Loucy (cell line): Measurements from ENCODE around the gene GRPEL1.

Experiments
- H2AFZ ChIP-seq: fragments of 200-600 bp; sonication (generic); 2 replicates; pipeline ENCODE4 v1.6.0; 2016; ENCODE audit warnings: antibody characterized with exemption, mild to moderate bottlenecking, low read length, moderate library complexity
- H3F3A ChIP-seq: fragments of 200-600 bp; 2 replicates; pipeline ENCODE4 v1.6.0; 2016; ENCODE audit warnings: antibody characterized with exemption, low read depth, mild to moderate bottlenecking
- H3K27me3 ChIP-seq: fragments of 200-600 bp; sonication (generic); 2 replicates; pipeline ENCODE4 v1.6.1; 2014; ENCODE audit warnings: low read length, mild to moderate bottlenecking; ENCODE audit not compliant: insufficient read depth, poor library complexity, severe bottlenecking
- H3K36me3 ChIP-seq: fragments of 200-600 bp; sonication (generic); 2 replicates; pipeline ENCODE4 v1.6.1; 2016; ENCODE audit warnings: low read length; ENCODE audit not compliant: insufficient read depth
- H3K4me1 ChIP-seq: fragments of 200-600 bp; sonication (generic); 2 replicates; pipeline ENCODE4 v1.5.1; 2014; ENCODE audit warnings: low read length, mild to moderate bottlenecking; ENCODE audit not compliant: insufficient read depth, poor library complexity, severe bottlenecking
- H3K4me2 ChIP-seq: fragments of 200-600 bp; sonication (generic); 2 replicates; pipeline ENCODE4 v1.6.0; 2014; ENCODE audit warnings: antibody characterized with exemption, low read length, low read depth, mild to moderate bottlenecking; ENCODE audit not compliant: poor library complexity, severe bottlenecking
- H3K4me3 ChIP-seq: fragments of 200-600 bp; sonication (generic); 2 replicates; pipeline ENCODE4 v1.5.1; 2014; ENCODE audit warnings: low read length, mild to moderate bottlenecking, mixed read lengths; ENCODE audit not compliant: poor library complexity, severe bottlenecking
- H3K79me2 ChIP-seq: fragments of 200-600 bp; sonication (generic); 2 replicates; pipeline ENCODE4 v1.6.1; 2014; ENCODE audit warnings: low read length; ENCODE audit not compliant: insufficient read depth
- H3K9ac ChIP-seq: fragments of 200-600 bp; sonication (generic); 2 replicates; pipeline ENCODE4 v1.6.0; 2014; ENCODE audit warnings: mild to moderate bottlenecking, low read depth, low read length, moderate library complexity; ENCODE audit not compliant: poor library complexity, severe bottlenecking
- H3K9me2 ChIP-seq: fragments of 200-600 bp; sonication (generic); replicated peaks from 2 replicates; pipeline ENCODE4 v1.6.1; 2016; ENCODE audit warnings: low read depth, low read length, mixed read lengths
- H3K9me3 ChIP-seq: fragments of 200-600 bp; sonication (generic); 2 replicates; pipeline ENCODE4 v1.6.1; 2014; ENCODE audit warnings: mild to moderate bottlenecking, antibody characterized with exemption, low read length, low read depth; ENCODE audit not compliant: insufficient read depth
- H4K20me1 ChIP-seq: fragments of 200-600 bp; sonication (generic); 2 replicates; pipeline ENCODE4 v1.6.0; 2014; ENCODE audit warnings: antibody characterized with exemption, low read length, mild to moderate bottlenecking; ENCODE audit not compliant: insufficient read depth, poor library complexity, severe bottlenecking
- EZH2phosphoT487 ChIP-seq: fragments of 200-600 bp; IDR thresholded peaks from 2 replicates; pipeline ENCODE4 v1.6.1; 2018; ENCODE audit warnings: antibody characterized with exemption, mild to moderate bottlenecking, moderate library complexity, borderline replicate concordance
- TF ChIP-seq, protein P1 (sequence below): fragments of 200-600 bp; sonication (generic); conservative IDR thresholded peaks from 2 replicates; pipeline ENCODE4 v1.5.1; 2014; ENCODE audit warnings: mild to moderate bottlenecking, antibody characterized with exemption, low read length

Gene GRPEL1

DNA sequence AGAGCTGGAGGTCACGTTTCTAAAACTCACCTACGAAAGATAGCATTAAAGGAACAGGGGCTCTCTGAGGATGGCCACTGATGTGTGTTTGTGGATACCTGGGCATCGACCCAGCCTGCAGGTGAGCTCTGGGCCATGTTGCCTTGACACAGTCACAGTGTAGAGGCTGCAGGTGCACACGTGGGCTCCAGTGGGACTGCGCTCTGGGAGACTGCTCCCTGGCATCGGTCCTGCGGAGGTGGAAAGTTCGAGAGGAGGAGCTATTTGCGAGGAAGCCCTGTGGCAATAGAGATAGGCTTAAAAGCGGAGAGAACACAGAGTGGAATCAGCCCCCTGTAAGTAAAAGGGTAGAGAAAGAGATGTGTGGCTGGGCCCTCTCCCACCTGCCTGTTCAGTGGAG, 37.0 kb downstream of the GRPEL1 start:
- Histone ChIP-seq H3K9me2 (no peaks in the 10 kb centered on the region), H3K4me2 (no peak overlapping the region), H3F3A (no peaks in the 10 kb centered on the region), H4K20me1 (no peaks in the 10 kb centered on the region), H2AFZ (no peak overlapping the region), H3K9ac (no peak overlapping the region), H3K9me3 (no peaks in the 10 kb centered on the region), H3K36me3 (peaks cover 42% of the 10 kb centered on the region; the same call in 1 of the 2 replicates), H3K4me3 (no peak overlapping the region), H3K79me2 (no peaks in the 10 kb centered on the region), H3K27me3 (no peaks in the 10 kb centered on the region), H3K4me1 (no peaks in the 10 kb centered on the region)
- no peak for TF ChIP-seq EZH2phosphoT487
- TF ChIP-seq, protein P1, sequence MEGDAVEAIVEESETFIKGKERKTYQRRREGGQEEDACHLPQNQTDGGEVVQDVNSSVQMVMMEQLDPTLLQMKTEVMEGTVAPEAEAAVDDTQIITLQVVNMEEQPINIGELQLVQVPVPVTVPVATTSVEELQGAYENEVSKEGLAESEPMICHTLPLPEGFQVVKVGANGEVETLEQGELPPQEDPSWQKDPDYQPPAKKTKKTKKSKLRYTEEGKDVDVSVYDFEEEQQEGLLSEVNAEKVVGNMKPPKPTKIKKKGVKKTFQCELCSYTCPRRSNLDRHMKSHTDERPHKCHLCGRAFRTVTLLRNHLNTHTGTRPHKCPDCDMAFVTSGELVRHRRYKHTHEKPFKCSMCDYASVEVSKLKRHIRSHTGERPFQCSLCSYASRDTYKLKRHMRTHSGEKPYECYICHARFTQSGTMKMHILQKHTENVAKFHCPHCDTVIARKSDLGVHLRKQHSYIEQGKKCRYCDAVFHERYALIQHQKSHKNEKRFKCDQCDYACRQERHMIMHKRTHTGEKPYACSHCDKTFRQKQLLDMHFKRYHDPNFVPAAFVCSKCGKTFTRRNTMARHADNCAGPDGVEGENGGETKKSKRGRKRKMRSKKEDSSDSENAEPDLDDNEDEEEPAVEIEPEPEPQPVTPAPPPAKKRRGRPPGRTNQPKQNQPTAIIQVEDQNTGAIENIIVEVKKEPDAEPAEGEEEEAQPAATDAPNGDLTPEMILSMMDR = no peak

DNA sequence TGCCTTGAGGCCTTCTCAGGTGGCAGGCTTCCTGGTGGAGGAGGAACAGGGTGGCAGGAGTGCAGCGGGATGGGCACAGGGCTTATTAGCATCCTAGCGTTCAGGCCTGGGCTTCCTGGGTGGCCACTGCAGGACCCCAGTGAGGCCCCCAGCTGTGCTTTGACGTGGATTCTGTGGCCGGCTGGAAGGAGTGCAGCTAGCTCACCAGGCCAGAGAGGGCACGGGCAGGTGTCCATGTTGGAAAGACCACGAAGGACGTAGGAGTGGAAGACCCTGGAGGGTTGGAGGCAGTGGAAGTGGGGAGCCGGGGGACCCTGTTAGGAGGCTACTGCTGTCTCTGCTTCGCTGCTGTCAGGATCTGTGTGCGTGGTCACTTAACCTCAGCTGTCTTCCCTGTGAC, 37.9 kb downstream of the GRPEL1 start:
- TF ChIP-seq, protein P1 = no peak
- TF ChIP-seq EZH2phosphoT487 = no peak
- Histone ChIP-seq H3K9me3 (no peaks in the 10 kb centered on the region), H4K20me1 (no peaks in the 10 kb centered on the region), H3K4me3 (no peak overlapping the region), H2AFZ (no peak overlapping the region), H3K27me3 (no peaks in the 10 kb centered on the region), H3K9ac (no peak overlapping the region), H3K36me3 (peaks cover 50% of the 10 kb centered on the region; the same call in 1 of the 2 replicates), H3K4me2 (no peak overlapping the region), H3K9me2 (no peaks in the 10 kb centered on the region), H3K79me2 (no peaks in the 10 kb centered on the region), H3K4me1 (no peaks in the 10 kb centered on the region), H3F3A (no peaks in the 10 kb centered on the region)

DNA sequence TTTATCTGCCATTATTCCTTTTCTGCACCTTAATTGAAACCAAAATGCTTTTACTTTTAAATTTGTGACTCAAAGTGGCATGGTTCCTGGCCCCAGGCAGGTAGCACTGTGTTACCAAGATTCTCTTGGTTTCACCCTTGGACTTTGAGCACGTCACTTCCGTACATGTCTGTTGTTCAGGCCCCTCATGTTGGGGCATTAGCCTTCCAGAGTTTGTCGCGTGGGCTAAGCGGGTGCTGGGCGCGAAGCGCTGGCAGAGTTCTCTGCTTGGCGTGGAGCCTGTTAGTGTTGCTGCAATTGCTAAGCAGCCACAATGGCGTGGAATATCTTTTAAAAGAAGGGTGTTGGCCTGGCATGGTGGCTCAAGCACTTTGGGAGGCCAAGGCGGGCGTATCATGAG, 38.7 kb downstream of the GRPEL1 start:
- Histone ChIP-seq H3K4me1 (no peaks in the 10 kb centered on the region), H3K4me3 (no peak overlapping the region), H3K9me2 (no peaks in the 10 kb centered on the region), H3F3A (no peaks in the 10 kb centered on the region), H3K27me3 (no peaks in the 10 kb centered on the region), H2AFZ (no peak overlapping the region), H4K20me1 (no peaks in the 10 kb centered on the region), H3K4me2 (no peak overlapping the region), H3K9ac (no peak overlapping the region), H3K36me3 (peaks cover 54% of the 10 kb centered on the region; the same call in 1 of the 2 replicates), H3K79me2 (no peaks in the 10 kb centered on the region), H3K9me3 (no peaks in the 10 kb centered on the region)
- TF ChIP-seq, protein P1 = no peak
- TF ChIP-seq EZH2phosphoT487 = no peak
